Astrocyte (in vitro differentiated cells and primary cell): ENCODE measurements around the gene UBFD1.

Experiments
- CTCF ChIP-seq: IDR thresholded peaks from 2 replicates; pipeline ENCODE4 v1.5.1; 2011; ENCODE audit warnings: low read depth, mild to moderate bottlenecking, inconsistent platforms, low read length, moderate library complexity; ENCODE audit not compliant: insufficient read depth
- EZH2 ChIP-seq: IDR thresholded peaks from 2 replicates; pipeline ENCODE4 v1.6.1; 2012; ENCODE audit warnings: mild to moderate bottlenecking, low read length, inconsistent platforms; ENCODE audit not compliant: insufficient read depth

- TF ChIP-seq CTCF (no peak), EZH2 (no peak)
Measured at GRCh38 chr16:23534868-23535860, 22.4 kb upstream of the UBFD1 start.
